Colonic mucosa (tissue), 4 donors: ENCODE results near the gene BACE1-AS. TPM values are rescaled to one million over a fixed set of nuclear protein-coding genes. Genes with fewer than 3 reads are reported as not detected.

Experiments
- DNase-seq: peaks from one replicate; pipeline ENCODE4 v3.0.0-alpha.2; 2020
- H3K27ac ChIP-seq: fragments of 200-600 bp; one replicate; pipeline ENCODE4 v1.8.0; 2021
- H3K27me3 ChIP-seq: fragments of 200-600 bp; one replicate; pipeline ENCODE4 v1.8.0; 2021
- H3K36me3 ChIP-seq: fragments of 200-600 bp; one replicate; pipeline ENCODE4 v1.8.0; 2021
- H3K4me1 ChIP-seq: fragments of 200-600 bp; one replicate; pipeline ENCODE4 v1.8.0; 2021; ENCODE audit warnings: mild to moderate bottlenecking
- H3K4me3 ChIP-seq: fragments of 200-600 bp; one replicate; pipeline ENCODE4 v1.8.0; 2021
- H3K9ac ChIP-seq, 2 donors: one replicate each; pipeline ENCODE4 v1.7.0; 2013; ENCODE audit warnings: control low read depth in 2 of 2, low read depth in 2 of 2, low read length in 2 of 2
- H3K9me3 ChIP-seq: fragments of 200-600 bp; one replicate; pipeline ENCODE4 v1.8.0; 2021
- CTCF ChIP-seq: fragments of 200-600 bp; IDR thresholded peaks from one replicate; pipeline ENCODE4 v1.8.0; 2022; ENCODE audit warnings: antibody characterized with exemption, mild to moderate bottlenecking
- intact Hi-C: fragments of 100-400 bp; cut with DNase I; formaldehyde crosslinking; loops from one replicate; pipeline ENCODE4 v1.14.1; 2022
- total RNA-seq, 2 donors: library from RNA; stranded (reverse); fragmentation: NEBNext Ultra II Directional in 1 of 2; extraction: Animal tissue kit (Norgen Biotek cat#: 25700) in 1 of 2; gene quantifications; one replicate each; pipeline ENCODE4 v1.2.1, GENCODE V29; 2021
- donor health status: healthy.
- donor health status: DM: no; HTN: no; CAD: no.
- donor health status: DM: no; HTN: no; CAD: no.

Gene BACE1-AS
- total RNA-seq, 2 donors from 2014 or later = 5.1 to 5.9 TPM

GRCh38 chr11:117300283-117300663, 9.1 kb downstream of the BACE1-AS start:
- no peak for DNase-seq
- TF ChIP-seq CTCF = no peak
- intact Hi-C loops = no loop called here
- Histone ChIP-seq H3K27me3 (no peaks in the 10 kb centered on the region), H3K9ac (peak overlapping the region in 1 of 2 donors; percentile 56), H3K9me3 (no peaks in the 10 kb centered on the region), H3K4me1 (no peaks in the 10 kb centered on the region), H3K36me3 (no peaks in the 10 kb centered on the region), H3K27ac (no peak overlapping the region), H3K4me3 (no peak overlapping the region)

- no peaks in the 10 kb centered on the region for H3K9me3 ChIP-seq
- no peak overlapping the region for H3K27ac ChIP-seq
- intact Hi-C loops = no loop called here
- no peaks in the 10 kb centered on the region for H3K4me1 ChIP-seq
- H3K27me3 ChIP-seq = no peaks in the 10 kb centered on the region
- DNase-seq = no peak
- no peak overlapping the region for H3K4me3 ChIP-seq
- peak overlapping the region in 1 of 2 donors; percentile 56 for H3K9ac ChIP-seq
- no peaks in the 10 kb centered on the region for H3K36me3 ChIP-seq
- TF ChIP-seq CTCF = no peak
These were observed 9.6 kb downstream of the BACE1-AS start for GRCh38 chr11:117300773-117301172.

- intact Hi-C loops = no loop called here
- no peaks in the 10 kb centered on the region for H3K4me1 ChIP-seq
- H3K9me3 ChIP-seq = no peaks in the 10 kb centered on the region
- H3K4me3 ChIP-seq = no peak overlapping the region
- no peaks in the 10 kb centered on the region for H3K36me3 ChIP-seq
- H3K27me3 ChIP-seq = no peaks in the 10 kb centered on the region
- H3K9ac ChIP-seq = no peak overlapping the region
- no peak for TF ChIP-seq CTCF
- H3K27ac ChIP-seq = no peak overlapping the region
- no peak for DNase-seq
These were observed 11.1 kb downstream of the BACE1-AS start for GRCh38 chr11:117302228-117302627.

GRCh38 chr11:117303101-117303500, 12.0 kb downstream of the BACE1-AS start:
- Histone ChIP-seq H3K27me3 (no peaks in the 10 kb centered on the region), H3K9me3 (no peaks in the 10 kb centered on the region), H3K4me1 (no peaks in the 10 kb centered on the region), H3K9ac (no peak overlapping the region), H3K36me3 (no peaks in the 10 kb centered on the region), H3K4me3 (no peak overlapping the region), H3K27ac (no peak overlapping the region)
- DNase-seq = no peak
- TF ChIP-seq CTCF = no peak
- intact Hi-C loops = no loop called here

- TF ChIP-seq CTCF = no peak
- intact Hi-C loops = no loop called here
- no peaks in the 10 kb centered on the region for H3K27me3 ChIP-seq
- no peaks in the 10 kb centered on the region for H3K36me3 ChIP-seq
- H3K9me3 ChIP-seq = no peaks in the 10 kb centered on the region
- no peak overlapping the region for H3K9ac ChIP-seq
- no peak for DNase-seq
- H3K4me1 ChIP-seq = no peaks in the 10 kb centered on the region
- H3K27ac ChIP-seq = no peak overlapping the region
- no peak overlapping the region for H3K4me3 ChIP-seq
These were observed 12.6 kb downstream of the BACE1-AS start for GRCh38 chr11:117303646-117304315.
